ELF-1 (cell line): ENCODE results near the gene CUBN.

Experiments used
- DNase-seq: peaks from one replicate; pipeline ENCODE4 v3.0.0-alpha.2; 2016; ENCODE audit warnings: low read depth, low spot score

Gene CUBN

DNA sequence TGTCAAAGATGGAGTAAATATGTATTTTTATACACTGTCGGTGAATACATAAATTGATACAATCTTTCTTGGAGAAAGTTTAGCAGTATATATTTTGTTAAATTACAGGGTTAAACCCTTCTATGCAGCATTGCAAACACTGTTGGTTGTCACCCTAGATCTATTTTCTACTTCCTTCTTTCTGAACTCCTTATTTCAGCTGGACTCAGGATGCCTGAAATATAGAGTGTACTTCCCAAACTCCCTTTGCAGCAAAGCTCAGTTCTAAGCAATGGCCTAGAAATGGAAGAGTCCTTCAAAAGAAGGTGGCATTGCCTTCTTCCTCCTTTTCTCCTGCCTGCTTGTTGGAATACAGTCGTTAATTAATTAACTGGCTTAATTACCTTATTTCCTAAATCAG, 20.6 kb downstream of the CUBN start:
- DNase-seq, result no peak

GRCh38 chr10:17106991-17107390, 22.6 kb downstream of the CUBN start:
- no peak for DNase-seq

DNA sequence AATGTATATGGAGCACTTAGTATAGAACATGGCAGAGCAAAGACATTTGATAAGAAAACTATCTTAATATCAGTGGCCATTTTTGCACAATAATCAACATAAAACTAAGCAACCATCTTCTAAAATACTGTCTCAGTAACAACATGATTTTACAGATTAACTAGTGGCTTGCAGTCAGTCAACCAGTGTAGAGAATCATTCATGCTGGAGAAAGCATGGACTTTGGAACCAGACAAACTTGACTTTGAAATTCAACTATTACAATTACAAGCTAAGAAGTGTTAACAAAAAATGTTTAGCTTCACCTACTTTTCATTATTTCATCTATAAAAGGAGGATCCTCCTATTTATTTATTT, 27.7 kb downstream of the CUBN start:
- DNase-seq, result no peak

DNA sequence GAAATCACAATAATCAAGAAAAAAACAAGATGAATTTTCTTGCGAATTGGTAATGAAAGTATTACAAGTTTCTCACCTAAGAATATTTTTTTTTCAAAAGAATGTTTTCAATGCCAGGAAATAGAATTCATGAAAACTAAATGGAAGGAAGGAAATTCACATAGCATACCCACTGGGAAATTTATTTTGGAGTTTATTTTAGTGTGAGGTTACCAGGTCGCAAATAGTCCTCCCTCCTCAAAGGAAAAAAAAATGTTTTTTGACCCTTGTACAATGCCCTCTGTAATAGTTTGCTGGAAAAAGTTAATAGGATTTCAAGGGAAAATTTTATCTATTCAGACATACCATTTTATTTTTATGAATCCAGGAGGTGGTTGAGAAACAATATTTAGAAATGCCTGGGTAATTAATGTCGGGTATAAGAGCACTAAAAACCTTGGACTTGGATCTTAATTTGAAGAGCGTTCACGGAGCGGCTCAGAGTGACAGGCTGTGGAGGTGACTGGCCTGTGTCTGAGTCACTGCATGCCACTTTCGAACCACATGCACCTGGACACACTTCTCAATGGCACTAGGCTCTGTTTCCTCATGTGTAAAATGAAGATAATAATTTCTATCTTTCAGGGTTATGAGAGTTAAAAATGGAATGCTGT, 28.2 kb downstream of the CUBN start:
- DNase-seq, result no peak

DNA sequence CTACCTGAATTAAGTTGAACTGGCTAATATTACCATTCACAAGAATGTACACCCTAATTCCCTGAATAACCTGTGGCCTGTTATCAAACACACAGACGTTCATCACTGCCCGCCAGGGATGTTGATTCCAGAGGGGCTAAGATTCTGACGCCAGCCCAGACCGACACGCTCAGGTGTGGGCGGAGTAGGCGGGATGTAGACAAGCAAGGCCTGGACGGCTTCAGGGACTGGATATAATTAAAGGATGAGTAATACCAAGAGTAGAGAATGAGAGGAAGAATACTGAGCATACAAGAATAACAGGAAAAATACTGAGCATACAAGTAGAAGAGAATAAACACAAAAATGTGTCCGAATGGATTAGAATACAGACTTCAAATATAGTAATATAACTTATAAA, 29.0 kb downstream of the CUBN start:
- no peak for DNase-seq

DNA sequence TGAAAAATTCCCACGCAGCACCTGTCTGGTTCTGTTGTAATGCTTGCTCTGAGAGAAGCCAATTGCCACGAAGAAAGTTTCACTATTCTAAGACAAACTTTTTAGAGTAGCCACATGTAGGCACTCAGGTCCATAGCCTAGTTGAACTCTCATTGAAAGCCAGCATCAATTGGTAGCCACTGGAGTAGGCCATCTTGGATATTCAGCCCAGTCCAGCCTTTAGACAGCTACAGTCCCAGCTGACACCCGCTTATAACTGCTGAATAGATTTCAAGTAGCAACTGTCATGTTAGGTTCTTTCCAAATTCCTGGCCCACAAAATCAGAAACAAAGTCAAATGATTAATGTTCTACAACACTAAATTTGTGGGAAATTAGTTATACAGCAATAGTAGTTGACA, 31.6 kb downstream of the CUBN start:
- no peak for DNase-seq

- DNase-seq, result no peak
These were observed 34.8 kb downstream of the CUBN start for GRCh38 chr10:17094844-17095243.

GRCh38 chr10:17092986-17093803, 36.4 kb downstream of the CUBN start:
- no peak for DNase-seq

DNA sequence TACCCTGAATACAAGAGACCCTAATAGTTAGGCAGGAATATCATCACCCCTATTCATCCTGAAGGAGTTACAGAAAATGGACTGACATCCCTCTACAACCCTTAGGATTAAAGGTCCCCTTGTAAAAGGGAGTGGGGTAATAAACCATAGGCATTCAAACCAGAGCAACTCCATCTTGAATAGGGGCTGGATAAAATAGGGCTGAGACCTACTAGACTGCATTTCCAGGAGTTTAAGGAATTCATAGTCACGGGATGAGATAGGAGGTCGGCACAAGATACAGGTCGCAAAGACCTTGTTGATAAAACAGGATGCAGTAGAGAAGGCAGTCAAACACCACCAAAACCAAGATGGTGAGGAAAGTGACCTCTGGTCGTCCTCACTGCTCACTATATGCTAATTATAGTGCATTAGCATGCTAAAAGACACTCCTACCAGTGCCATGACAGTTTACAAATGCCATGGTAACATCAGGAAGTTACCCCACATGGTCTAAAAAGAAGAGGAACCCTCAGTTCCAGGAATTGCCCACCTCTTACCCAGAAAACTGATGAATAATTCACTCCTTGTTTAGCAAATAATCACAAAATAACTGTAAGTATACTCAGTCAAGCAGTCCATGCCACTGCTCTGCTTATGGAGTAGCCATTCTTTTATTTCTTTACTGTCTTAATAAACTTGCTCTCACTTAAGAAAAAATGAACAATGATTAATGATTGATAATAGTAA, 37.2 kb downstream of the CUBN start:
- no peak for DNase-seq

DNA sequence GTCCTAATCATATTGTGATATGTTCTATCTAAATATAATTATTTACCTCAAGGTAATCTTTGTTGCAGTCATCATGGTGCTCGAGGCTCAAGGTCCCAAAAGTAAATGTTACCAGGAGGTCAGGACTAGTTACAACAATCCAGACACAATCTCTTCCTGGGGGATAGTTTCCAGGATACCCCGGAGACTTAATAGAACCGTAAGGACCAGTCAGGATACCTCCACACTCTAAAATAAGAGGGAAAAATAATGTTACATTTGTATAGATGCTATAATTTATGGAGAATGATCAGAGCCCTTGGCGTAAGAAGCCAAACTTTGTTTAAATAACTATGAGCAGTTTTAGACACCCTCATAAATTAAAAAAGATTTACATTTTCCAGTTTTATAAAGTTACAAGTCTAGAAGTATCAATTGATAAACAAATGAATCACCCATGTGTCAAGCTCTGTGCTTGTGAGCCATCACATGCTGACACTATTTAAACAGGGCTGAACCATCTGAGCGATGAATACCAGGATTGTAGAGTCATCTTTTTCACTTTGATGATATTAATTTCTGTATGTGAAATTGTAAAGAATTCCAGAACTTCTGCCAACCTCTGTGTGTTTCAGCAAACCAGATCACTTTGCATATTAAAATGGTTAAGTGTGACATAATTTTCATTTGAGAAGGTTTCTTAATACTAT, 41.3 kb downstream of the CUBN start:
- DNase-seq, result no peak

GRCh38 chr10:17086865-17087367, 42.7 kb downstream of the CUBN start:
- DNase-seq, result no peak

DNA sequence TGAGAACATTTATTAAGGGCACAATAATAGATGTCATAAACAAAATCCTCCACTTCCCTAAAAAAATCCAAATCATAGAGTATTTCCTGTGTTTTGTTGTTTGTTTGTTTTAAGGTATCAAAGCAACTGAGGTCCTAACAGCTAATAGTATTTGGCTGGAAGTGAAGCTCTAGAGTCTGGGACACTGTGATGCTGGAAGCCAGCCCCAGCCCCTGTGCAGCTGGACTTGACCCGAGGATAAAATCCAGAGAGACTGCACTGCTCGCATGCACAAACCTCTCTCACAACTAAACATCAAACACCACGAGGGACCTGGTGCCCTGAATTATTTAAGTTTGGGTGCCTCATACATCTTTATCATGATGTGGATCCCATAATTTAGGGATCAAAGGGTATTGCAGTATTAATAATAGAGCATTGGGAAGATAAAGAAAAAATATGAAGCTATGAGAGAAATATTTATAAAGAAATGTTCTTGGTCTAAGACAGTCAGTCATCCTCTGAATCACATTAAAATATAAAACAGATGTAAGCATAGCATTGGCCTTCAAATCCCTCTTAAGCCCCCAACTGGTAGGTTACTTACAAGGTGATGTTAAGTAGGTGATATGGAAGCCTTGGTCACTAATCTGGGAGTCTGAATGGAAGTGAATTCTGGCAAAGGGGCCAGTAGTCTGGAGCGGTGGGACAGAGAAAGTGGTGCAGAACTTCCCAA, 44.4 kb downstream of the CUBN start:
- DNase-seq, result no peak

DNA sequence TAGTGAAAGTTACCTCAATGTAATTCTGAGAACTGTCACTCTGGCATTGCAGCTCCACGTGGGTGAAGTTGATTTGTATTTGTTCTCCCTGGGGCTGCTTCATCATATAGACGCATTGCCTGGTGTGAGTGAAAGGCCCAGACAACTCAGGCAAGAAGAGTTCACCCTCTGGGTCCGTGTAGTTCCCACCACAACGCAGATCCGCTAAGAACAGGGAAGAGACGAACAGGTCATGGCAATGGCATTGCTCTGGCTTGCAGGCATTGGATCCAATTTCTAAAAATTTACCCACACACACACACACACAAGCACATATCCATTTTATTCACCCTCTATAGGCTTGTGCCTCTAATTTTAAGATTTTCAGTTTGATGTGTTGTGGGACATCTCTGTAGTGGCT, 45.4 kb downstream of the CUBN start:
- DNase-seq, result no peak

DNA sequence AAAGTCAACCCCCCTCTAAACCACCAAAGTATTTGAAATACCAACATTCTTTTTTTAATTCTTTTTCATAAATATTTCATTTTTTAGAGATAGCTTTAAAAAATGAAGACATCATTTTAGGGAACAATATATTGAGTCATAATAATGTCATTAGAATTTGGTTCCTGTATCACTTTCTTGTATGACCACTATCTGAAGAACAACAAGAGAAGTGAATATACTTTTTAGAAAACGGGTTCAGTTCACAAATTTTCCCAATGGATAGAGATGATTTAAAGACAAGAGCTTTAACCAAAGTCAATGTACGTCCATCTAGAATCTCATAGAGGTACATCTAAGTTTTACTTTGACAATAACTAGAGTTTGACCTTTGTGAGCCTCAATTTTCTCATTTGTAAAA, 48.2 kb downstream of the CUBN start:
- DNase-seq, result no peak

- DNase-seq, result no peak
These were observed 51.7 kb downstream of the CUBN start for GRCh38 chr10:17077890-17078289.

DNA sequence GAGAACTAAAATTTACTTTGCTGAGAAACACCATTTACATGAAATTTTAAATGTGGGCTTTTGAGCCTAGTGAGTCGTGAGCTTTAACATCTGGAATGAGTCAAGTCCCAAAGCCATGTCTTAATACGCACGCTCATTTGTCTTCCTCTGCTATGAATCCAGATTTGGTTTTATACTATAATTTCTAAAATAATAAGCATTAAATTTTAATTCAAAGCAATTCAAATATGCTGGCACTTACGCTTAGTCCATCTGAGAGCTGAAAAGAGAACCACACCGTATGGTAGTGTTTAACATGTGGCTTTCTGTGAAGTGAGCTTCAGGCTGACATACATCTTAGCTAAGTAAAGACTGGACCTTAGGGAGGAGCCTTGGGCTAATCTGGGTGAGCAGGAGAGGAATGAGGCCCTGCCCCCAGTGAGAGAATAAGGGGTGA, 52.2 kb downstream of the CUBN start:
- DNase-seq, result no peak

- no peak for DNase-seq
These were observed 52.8 kb downstream of the CUBN start for GRCh38 chr10:17076626-17077345.

DNA sequence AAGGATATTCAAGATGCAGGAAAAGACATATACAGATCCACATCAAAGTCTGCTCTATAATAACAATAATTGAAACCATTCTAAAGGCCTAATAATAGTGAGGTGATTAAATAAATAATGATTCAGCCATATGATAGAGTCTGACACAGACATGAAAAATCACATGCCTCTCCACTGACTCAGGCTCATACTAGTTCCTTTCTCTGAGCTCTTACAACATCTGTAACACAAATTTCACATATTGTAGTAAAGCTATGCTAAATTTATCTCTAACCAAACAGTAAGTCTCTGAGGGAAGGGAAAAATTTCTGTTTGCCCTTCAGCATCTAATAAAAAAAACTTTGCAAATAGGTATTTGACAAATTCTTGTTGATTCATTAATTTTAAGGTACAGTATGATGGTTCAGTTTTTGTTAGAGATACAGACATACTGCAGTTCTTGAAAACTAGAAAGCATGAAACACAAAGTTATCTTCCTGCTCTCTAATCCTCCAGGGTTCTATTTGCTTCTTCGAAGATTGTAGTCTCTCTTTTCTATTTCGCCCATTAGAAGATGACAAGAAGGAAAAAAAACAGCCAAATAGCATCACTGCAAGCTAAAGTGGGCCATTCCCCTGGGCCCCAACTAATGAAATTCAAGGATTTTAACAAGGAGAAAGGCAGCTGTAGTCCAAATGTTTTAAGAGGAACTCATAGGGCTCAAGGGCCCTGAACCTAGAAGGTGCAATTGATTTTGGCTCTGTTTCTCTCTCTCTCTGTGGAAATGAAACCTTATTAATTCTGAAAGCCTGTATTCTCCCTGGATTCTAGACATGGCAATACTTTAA, 53.9 kb downstream of the CUBN start:
- no peak for DNase-seq

GRCh38 chr10:17074541-17074847, 55.1 kb downstream of the CUBN start:
- DNase-seq, result no peak
